ENCODE results near the gene MS4A4E.
"Not testable (repeated sequence)": the region's sequence is repeated elsewhere in the genome, so short reads cannot be mapped to it uniquely, and the experiment has no call there.

Gene MS4A4E

DNA sequence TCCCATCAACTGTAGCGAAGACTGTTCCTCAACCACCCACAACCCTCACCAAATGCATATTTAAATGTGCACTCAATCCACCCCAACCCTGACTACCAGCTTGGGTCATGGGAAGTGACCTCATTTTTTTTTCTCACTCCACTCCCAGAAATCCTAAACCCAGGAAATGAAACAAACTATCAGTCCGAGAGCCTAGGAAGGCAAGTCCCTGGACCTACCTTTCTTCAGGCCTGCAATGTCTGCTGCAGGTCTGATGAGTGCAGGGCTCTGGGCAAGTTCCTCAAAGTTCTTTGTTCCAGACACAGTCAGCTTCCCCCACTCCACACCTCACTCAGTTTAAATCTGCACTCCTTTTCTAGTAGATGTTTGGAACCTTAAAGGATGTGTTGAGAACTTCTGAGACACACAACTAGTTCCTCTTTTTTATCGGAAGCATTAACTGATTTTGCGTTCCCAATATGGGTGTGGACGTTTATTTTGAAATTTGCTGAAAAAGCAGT is at the start of gene MS4A4E:
Gene MS4A4E (minus strand): TSS at position 398 of the 500 bp plus-strand sequence. CDS start 13,082 bp downstream, outside the sequence.
- DNase-seq (ENCODE audit: low read depth): no peak

DNA sequence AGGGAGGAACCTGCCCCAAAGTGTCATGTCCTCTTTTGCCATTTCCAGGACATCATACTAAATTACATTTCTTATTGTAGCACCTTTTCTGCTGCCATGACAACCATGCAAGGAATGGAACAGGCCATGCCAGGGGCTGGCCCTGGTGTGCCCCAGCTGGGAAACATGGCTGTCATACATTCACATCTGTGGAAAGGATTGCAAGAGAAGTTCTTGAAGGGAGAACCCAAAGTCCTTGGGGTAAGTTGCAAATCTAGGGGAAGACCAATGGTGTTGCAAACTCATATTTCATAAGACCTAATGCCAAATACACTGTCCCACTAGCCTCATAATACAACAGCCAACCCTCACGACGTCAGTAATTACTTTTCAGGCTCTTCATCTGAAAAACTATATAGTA is 49.2 kb upstream of the MS4A4E start:
- no peak for DNase-seq (ENCODE audit: low read depth)

DNA sequence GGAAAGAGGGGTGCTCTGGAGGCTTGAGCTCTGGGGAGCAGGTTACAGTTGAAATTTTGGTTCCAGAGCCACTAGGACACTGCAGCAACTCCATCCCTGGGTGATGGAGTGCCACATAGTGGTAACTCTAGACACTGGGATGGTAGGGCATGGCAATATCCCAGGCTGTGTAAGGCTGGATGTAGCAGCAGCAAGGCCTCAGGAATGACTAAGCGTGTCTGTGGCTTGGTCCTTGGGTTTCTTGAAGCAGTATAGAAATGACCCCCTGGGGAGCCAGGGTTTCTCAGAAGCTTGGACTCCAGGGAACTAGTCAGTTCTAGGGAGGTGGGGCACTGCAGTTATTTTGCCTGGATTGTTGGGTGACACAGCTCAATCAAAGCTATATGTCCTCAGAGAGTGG is 45.6 kb upstream of the MS4A4E start:
- no peak for DNase-seq (ENCODE audit: low read depth)

DNA sequence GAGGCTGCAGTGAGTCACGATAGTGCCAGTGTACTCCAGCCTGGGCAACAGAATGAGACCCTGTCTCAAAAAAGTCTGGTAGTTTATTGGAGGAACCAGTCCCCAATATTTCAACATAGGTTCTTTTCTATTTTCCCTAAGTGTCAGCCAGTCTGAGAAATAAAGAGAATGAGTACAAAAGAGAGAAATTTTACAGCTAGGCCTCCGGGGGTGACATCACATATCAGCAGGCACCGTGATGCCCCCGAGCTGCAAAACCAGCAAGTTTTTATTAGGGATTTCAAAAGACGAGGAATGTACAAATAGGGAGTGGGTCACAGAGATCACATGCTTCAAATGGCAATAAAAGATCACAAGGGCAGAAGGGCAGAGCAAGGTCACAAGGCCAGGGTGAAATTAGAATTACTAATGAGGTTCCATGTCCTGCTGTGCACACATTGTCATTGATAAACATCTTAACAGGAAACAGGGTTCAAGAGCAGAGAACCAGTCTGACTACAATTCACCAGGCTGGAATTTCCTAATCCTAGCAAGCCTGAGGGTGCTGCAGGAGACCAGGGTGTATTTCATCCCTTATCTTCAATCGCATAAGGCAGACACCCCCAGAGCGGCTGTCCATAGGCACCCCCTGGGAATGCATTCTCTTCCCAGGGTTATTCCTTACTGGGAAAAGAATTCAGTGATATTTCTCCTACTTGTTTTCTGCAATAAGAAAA is 42.6 kb upstream of the MS4A4E start:
- DNase-seq (ENCODE audit: low read depth): not testable (repeated sequence)

DNA sequence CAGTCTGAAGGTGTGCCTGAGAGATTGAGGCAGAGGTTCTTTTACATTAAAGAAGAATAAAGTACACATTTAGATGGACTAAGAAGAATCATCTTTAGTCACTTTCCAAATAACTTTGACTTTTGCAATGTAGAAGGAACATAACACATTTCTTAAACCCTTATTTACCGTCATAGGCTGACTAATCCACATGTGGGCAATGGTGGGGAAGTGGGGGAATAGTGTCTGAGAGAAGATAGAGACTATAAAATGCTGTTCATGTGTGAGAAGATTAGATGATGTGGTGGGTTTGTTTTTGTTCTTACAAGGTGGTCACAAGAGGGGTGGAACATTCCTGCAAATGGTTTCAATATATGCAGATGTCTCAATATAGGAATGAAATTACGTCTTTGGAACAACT is 39.3 kb upstream of the MS4A4E start:
- DNase-seq (ENCODE audit: low read depth): no peak

DNA sequence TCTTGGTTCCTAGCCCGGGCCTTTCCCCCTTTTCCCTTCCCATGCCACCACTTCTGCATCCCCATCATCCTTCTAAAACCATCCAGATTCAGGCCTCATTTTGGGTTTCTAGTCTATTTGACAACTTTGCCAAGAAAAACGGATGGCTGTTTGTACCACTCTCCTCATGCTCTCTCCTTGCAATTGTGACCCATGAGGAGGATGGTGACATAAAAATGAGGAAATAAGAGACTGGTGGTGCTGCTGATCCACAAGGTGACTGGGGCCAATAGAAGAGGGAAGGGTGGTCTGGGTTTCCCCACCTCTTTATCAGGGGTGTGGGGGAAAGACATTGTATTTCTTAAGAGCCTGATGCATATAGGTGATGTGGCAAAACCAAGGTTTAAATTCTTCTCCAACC is 38.5 kb upstream of the MS4A4E start:
- no peak for DNase-seq (ENCODE audit: low read depth)

DNA sequence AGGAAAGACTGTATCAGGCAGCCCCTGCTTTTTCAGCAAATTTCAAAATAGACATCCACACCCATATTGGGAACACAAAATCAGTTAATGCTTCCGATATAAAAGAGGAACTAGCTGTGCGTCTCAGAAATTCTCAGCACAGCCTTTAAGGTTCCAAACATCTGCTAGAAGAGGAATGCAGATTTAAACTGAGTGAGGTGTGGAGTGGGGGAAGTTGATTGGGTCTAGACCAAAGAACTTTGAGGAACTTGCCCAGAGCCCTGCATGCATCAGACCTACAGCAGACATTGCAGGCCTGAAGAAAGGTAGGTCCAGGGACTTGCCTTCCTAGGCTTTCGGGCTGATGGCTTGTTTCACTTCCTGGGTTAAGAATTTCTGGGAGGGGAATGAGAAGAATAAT is 37.5 kb upstream of the MS4A4E start, which contains the start of gene MS4A4A:
Gene MS4A4A (plus strand): TSS at position 255 of the 400 bp plus-strand sequence. CDS start 10 bp downstream, at position 265.
- no peak for DNase-seq (ENCODE audit: low read depth)

DNA sequence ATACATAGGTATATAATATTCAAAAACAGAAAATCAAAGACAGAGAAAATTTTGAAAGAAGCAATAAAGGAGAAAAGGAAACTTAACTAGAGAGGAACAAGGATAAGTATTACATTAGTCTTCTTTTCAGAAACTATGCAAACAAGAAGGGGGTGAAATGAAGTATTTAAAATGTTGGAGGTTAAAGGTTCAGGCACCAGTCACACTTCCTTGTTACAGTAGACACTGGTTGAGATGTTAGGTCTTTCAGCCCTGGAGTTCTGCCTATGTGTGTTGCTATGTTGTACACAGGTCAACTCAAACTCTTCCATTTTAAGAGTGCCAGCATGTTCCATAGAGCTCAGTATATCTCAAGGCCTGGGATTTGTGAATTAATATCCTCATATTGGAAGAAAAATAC is 31.5 kb upstream of the MS4A4E start:
- no peak for DNase-seq (ENCODE audit: low read depth)

DNA sequence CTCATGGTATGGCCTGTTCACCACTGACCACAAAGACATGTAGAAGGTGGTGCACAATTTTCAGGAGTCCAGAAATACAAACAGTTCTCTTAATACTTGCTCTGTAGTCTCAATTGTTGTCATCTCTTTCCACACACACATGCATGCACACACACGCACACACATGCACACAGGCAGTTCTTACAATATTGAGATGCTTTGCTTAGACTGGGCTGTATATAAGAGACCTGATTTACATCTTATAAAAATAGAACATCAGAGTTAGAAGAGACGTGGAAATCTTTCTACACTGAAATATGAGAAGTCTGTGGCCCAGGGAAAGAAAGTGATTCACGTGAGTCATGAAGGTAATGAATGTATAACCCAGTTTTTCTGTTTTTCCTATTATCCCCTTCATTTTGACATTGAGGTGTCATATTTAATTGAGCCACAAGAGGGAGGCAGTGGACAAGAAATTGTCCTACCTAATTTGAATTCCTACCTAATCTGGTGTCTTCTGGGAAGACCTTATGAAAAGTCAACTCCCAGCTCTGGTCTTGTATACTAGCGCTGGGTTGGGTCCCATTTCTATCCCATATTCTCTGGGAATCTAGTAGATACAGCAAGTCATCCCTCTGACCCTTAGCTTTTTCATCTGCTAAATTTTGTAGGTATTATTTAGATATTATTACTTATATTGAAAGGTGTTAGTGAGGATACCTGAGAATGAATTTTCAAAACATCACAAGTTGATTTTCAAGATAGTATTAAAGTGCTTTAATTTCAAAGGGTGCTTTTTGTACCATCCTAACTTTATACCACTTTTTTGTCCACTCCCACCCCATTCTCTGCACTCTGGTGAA is 22.7 kb upstream of the MS4A4E start:
- DNase-seq (ENCODE audit: low read depth): no peak

DNA sequence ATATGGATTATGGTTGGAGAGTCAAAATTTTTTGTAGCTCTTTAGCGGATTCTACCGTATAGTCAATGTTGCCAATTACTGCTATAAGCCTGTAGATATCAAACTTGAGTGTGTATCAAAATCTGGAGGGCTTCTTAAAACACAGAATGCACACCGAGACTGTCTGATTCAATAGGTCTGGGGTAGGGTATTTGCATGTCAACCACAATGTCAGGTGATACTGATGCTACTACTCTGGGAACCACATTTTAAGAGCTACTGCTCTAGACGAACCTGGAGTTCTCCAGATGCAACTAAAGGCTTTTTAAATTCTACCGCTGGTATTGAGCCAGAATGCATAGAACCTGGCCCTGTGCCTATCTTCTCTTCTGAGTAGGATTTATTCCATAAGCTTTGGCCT is 21.7 kb upstream of the MS4A4E start:
- no peak for DNase-seq (ENCODE audit: low read depth)

DNA sequence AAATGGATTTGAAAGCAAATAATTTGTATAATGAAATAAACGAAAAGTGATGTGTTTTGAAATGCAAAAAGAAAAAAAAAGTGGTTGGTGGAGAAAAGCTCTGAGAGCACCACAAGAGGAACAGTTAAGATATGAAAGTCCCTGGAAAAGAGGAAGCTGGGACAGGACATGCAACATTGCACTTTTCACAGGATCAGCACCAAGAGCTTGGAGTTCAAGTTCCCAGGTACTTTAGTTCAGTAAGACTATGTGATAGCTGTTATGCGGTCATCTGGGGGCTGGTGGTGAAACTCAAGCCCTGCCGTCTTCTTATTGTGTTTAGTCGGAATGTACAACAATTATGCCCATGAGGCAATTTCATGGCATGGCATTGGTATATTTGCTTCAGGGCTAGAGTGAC is 20.5 kb upstream of the MS4A4E start:
- no peak for DNase-seq (ENCODE audit: low read depth)

DNA sequence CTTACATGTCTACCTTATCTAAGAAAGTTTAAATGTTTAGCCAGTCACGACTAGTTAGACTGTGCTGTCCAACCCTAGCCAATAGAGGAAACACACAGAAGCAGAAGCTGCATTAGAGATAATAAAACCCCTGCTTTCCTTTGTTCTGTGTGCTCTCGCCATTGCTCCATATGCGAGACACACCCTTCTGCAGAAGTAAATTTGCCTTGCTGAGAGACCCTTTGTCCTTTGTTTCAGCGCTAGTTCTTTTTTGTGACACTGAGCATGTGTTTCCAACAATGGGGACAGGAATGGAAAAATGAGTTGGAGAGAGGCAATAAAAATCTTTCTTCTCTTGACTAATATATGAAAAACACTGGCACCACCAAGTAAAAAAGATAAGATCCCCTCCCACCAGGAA is 18.1 kb upstream of the MS4A4E start:
- no peak for DNase-seq (ENCODE audit: low read depth)

DNA sequence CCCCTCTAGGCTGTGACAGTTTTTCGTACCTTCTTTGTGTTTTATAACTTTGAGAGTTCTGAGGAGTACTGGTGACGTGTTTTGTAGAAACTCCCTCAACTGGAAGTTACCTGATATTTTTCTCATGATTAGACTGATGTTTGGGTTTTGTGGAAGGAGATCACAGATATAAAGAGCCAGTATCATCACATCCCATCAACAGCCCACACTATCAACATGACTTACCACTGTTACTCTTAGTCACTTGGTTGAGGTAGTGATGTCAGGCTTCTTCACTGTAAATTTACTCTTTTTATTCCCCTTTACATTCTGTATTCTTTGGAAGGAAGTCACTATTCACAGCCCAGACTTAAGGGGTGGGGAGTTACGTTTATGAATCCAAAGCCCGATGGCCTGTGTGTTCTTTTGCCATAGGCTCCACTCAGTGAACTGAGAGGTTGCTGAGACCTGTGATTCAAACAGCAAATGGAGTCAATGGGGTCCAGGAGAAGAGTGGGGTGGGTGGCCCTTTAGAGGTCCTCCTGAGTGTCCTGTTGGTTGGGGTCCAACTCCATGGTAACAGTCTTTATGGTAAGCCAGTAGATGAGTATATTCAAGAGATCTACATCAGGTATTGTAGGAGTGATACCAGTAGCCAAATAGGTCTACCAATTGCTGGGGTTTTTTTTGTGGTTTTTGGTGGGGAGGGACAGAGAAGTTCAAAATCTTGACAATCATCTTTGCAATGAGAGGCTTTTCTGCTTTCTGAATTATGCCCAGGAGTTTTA is 15.2 kb upstream of the MS4A4E start:
- no peak for DNase-seq (ENCODE audit: low read depth)

DNA sequence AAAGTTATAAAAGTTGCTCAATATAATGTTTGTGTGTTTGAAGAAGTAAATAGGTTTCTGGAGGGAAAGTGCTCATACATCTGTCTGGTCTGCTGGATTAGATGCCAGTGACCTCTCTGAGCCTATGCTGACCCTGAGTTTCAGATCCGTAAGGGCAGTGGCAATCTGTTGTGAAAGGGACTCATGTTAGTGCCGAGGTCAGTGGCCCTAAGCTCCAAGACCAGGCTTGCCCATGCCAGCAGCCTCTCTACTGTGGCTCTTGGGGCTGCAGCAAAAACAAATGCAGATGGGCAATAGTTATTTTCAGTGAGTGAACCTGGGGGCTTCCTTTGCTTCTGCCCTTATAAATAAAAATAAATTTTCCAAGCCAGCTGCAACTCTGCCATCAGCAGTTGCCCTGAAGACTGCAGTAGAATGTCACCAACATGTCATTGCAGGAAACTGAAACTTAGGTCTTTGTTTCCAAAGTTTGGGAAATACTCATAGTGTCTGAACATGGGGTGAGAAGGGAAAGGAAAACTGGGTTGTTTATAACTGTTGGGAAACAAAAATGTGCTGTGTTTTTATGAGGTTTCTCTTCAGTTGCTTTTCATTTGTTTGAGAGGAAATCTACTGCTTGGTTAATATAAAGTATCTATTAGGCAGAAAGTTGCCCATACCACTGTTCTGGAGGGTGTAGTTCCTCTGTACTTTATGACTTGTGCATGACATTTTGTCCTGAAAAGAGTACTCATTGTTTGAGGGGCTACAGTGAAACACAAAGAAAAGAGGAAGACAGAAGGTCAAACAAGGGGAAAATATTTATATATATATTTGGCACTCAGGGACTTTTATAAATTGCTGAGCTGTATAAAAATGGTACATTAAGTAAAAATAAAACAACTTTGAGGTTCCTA is 9.5 kb upstream of the MS4A4E start:
- DNase-seq (ENCODE audit: low read depth): no peak

DNA sequence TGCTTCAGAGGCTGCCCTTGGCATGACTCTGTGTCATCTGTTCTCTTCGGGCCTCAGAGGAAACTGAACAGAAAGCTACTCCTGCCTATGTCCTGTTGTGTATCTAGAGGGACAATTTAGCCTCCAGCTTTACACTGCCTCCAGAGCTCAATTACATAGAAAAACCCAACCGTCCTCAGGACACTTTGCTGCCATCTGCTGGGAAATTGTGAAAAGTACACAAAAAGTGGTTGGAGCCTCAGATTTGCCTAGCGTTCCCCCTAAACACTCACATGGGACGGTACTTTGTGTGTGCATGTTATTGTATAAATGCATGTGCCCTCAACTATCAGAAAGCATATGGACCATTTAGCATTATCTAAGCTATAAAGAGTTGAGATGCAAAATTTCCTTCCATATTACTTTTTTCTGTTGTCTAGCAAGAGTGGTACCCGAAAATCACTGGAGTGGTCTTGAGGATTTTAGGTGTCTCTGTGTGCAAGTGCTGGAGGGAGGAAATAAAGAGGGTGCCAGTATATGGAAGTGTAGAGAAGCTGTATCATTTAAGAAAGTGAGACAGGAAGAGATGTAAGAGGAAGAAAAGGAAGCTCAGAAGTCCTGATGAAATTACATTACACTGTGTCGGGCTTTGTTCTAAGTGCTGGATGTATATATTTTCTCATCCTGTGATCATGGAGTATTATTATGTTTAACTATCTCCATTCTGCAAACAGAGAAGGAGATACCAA is 8.7 kb upstream of the MS4A4E start:
- no peak for DNase-seq (ENCODE audit: low read depth)

DNA sequence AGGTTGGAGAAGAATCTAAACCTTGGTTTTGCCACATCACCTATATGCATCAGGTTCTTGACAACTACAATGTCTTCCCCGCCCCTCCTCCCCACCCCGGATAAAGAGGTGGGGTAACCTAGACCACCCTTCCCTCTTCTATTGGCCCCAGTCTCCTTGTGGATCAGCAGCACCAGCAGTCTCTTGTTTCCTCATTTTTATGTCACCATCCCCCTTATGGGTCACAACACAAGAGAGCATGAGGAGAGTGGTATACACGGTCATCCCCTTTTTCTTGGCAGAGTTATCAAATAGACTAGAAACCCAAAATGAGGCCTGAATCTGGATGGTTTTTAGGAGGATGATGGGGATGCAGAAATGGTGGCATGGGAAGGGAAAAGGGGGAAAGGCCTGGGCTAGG is 1.2 kb downstream of the MS4A4E start:
- DNase-seq (ENCODE audit: low read depth): no peak

DNA sequence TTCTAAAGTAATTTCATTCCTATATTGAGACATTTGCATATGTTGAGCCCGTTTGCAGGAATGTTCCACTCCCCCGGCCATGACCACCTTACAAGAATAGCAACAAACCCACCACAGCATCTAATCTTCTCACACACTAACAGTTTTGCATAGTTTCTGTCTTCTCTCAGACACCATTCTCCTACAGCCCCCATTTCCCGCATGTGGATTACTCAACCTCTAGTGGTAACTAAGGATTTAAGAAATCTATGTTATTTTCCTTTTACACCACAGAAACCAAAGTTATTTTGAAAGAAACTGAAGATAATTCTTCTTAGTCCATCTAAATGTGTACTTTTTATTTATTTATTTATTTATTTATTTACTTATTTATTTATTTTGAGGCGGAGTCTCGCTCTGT is 2.3 kb downstream of the MS4A4E start:
- no peak for DNase-seq (ENCODE audit: low read depth)

DNA sequence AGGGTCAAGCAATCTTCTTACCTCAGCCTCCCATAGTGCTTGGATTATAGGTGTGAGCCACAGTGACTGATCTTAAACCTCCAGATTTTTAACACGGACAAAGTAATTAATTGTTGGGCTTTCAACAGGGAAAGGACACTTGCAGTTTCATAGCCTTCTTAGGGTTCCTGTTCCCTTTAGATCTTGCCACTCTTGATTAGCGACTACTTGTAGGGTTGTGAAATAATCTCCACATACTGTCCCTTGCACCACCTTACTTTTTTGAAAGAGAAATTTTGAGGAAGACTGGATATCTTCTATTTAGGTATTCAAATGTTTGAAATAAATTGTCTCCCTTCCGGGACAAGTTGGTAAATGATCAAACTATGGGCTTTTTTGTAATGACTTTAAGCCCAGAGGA is 7.6 kb downstream of the MS4A4E start:
- no peak for DNase-seq (ENCODE audit: low read depth)

DNA sequence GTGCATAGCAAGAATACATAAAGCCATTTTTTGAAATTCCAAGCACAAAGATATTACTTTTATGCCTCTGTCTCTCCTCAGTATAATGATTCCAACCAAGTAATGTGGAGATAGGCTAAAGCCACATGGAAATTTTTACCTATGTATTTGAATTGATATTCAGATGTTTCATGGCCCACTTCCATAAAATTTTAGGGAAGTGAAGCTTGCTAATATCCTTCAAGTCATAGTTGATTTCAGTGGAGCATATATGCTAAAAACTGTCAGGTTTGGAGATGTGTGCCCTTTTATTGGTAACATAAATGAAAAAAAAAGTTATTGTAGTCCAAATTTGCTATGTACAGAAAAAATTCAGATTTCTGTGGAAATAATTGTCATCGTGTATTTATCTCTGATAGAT is 12.3 kb downstream of the MS4A4E start:
- no peak for DNase-seq (ENCODE audit: low read depth)

DNA sequence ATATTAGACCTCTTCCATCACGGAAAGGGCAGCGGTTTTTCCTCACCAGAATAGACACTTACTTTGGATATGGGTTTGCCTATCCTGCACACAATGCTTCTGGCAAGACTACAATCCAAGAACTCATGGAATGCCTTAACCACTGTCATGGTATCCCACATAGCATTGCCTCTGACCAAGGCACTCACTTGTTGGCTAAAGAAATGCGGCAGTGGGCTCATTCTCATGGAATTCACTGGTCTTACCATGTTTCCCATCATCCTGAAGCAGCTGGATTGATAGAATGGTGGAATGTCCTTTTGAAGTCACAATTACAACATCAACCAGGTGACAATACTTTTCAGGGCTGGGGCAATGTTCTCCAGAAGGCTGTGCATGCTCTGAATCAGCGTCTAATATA is 20.8 kb downstream of the MS4A4E start:
- no peak for DNase-seq (ENCODE audit: low read depth)

DNA sequence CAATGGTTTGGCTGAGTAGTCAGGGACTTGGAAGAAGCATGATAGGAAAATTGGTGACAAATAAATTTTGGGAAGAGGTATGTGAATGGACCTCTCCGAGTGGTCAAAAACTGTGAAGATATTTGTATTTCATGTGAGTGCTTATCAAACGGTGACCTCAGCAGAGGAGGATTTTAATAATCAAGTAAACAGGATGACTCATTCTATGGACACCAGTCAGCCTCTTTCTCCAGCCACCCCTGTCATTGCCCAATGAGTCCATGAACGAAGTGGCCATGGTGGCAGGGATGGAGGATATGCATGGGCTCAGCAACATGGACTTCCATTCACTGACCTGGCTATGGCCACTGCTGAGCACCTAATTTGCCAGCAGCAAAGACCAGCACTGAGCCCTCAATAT is 21.2 kb downstream of the MS4A4E start:
- DNase-seq (ENCODE audit: low read depth): no peak
